H1 (cell line): ENCODE measurements around the gene PRRG3. TPM values are rescaled to one million over a fixed set of nuclear protein-coding genes. Genes with fewer than 3 reads are reported as not detected.

Source experiments
- CTCF ChIA-PET: fragments of 300-600 bp; sonication (Branson Sonifier 250); formaldehyde crosslinking; loops from one replicate; lab custom pipeline; 2021; ENCODE audit not compliant: partially characterized antibody; lab: Charles Lee
- POLR2A ChIA-PET: fragments of 300-600 bp; sonication (Branson Sonifier 250); formaldehyde crosslinking; loops from one replicate; lab custom pipeline; 2021; ENCODE audit warnings: inconsistent platforms; ENCODE audit not compliant: partially characterized antibody; lab: Charles Lee
- DNase-seq, 2 experiments: peaks; one replicate each; pipeline versions ENCODE4 v3.0.0 to v3.0.0-alpha.2; 2010 to 2022; ENCODE audit warnings: low spot score in 2 of 2, low read depth in 1 of 2, mixed read lengths in 1 of 2
- FAIRE-seq: peaks from 2 replicates; lab custom pipeline; 2011; peaks lifted over from hg19 to GRCh38; lab: Jason Lieb, UNC
- H2AFZ ChIP-seq: 2 replicates; pipeline ENCODE4 v1.8.1; 2012; ENCODE audit warnings: low read length, inconsistent platforms
- H2AK5ac ChIP-seq: 2 replicates; pipeline ENCODE4 v1.6.1; 2013; ENCODE audit warnings: low read depth, low read length
- H2BK120ac ChIP-seq: replicated peaks from 2 replicates; pipeline ENCODE3; 2013; ENCODE audit warnings: low read depth, low read length, inconsistent platforms
- H2BK12ac ChIP-seq: 2 replicates; pipeline ENCODE4 v1.6.1; 2013; ENCODE audit warnings: low read depth, low read length
- H2BK15ac ChIP-seq: 2 replicates; pipeline ENCODE4 v1.6.1; 2013; ENCODE audit warnings: low read length
- H2BK20ac ChIP-seq: 2 replicates; pipeline ENCODE4 v1.6.1; 2013; ENCODE audit warnings: low read length
- H2BK5ac ChIP-seq: 2 replicates; pipeline ENCODE4 v1.6.1; 2013; ENCODE audit warnings: low read depth, low read length
- H3K14ac ChIP-seq: 2 replicates; pipeline ENCODE4 v1.6.1; 2013; ENCODE audit warnings: inconsistent platforms; ENCODE audit not compliant: insufficient read length
- H3K18ac ChIP-seq: 2 replicates; pipeline ENCODE4 v1.6.1; 2013; ENCODE audit warnings: low read length; ENCODE audit errors: extremely low read depth
- H3K23ac ChIP-seq: 2 replicates; pipeline ENCODE4 v1.6.1; 2013; ENCODE audit warnings: inconsistent platforms; ENCODE audit not compliant: insufficient read length
- H3K23me2 ChIP-seq: 2 replicates; pipeline ENCODE4 v1.6.1; 2013; ENCODE audit warnings: low read depth, low read length
- H3K27ac ChIP-seq: 2 replicates; pipeline ENCODE4 v1.6.1; 2011; ENCODE audit warnings: low read depth, low read length, inconsistent platforms
- H3K27me3 ChIP-seq, 4 experiments: replicated peaks in 1 of 4; 1 replicate in 1 of 4; 2 replicates in 3 of 4; pipeline versions ENCODE4 v1.6.1 to v1.8.1; 2011 to 2013; ENCODE audit warnings: low read length in 3 of 4, mild to moderate bottlenecking in 3 of 4, inconsistent platforms in 2 of 4, mixed read lengths in 2 of 4, moderate library complexity in 1 of 4; ENCODE audit not compliant: control insufficient read depth in 3 of 4, insufficient read depth in 3 of 4; ENCODE audit errors: extremely low read depth in 1 of 4
- H3K36me3 ChIP-seq, 4 experiments: 2 replicates each; pipeline versions ENCODE4 v1.6.1 to v1.8.1; 2011 to 2013; ENCODE audit warnings: mild to moderate bottlenecking in 4 of 4, low read length in 3 of 4, moderate library complexity in 2 of 4, control low read depth in 1 of 4, inconsistent platforms in 1 of 4; ENCODE audit not compliant: insufficient read depth in 4 of 4, control insufficient read depth in 2 of 4
- H3K4ac ChIP-seq: replicated peaks from 2 replicates; pipeline ENCODE3; 2013; ENCODE audit warnings: low read length, low read depth, mixed read lengths, inconsistent platforms; ENCODE audit not compliant: insufficient read length
- H3K4me1 ChIP-seq, 4 experiments: replicated peaks in 1 of 4; 1 replicate in 1 of 4; 2 replicates in 3 of 4; pipeline versions ENCODE4 v1.6.1 to v1.8.1; 2011 to 2013; ENCODE audit warnings: low read length in 3 of 4, inconsistent platforms in 2 of 4, mixed read lengths in 1 of 4; ENCODE audit not compliant: insufficient read depth in 4 of 4, control insufficient read depth in 3 of 4
- H3K4me2 ChIP-seq, 2 experiments: 2 replicates each; pipeline versions ENCODE4 v1.6.1 to v1.8.1; 2011 to 2013; ENCODE audit warnings: low read depth in 2 of 2, low read length in 2 of 2, control low read depth in 1 of 2, inconsistent platforms in 1 of 2, mild to moderate bottlenecking in 1 of 2; ENCODE audit not compliant: insufficient read depth in 1 of 2
- H3K4me3 ChIP-seq, 4 experiments: fragments of 200-600, 300-600 bp in 1 of 4; sonication (generic), shearing (Covaris generic), sonication (Bioruptor Twin) in 1 of 4; 2 replicates each; pipeline versions ENCODE4 v1.5.1 to v1.8.1; 2011 to 2016; ENCODE audit warnings: low read length in 4 of 4, low read depth in 3 of 4, control low read depth in 2 of 4, inconsistent platforms in 2 of 4, mild to moderate bottlenecking in 2 of 4, mixed read lengths in 1 of 4, moderate library complexity in 1 of 4; ENCODE audit not compliant: insufficient read depth in 2 of 4; ENCODE audit errors: extremely low read depth in 1 of 4
- H3K56ac ChIP-seq: replicated peaks from 2 replicates; pipeline ENCODE3; 2013; ENCODE audit warnings: low read depth, mild to moderate bottlenecking, mixed read lengths, low read length, inconsistent platforms; ENCODE audit not compliant: insufficient read length
- H3K79me1 ChIP-seq: 2 replicates; pipeline ENCODE4 v1.6.1; 2013; ENCODE audit warnings: low read depth, low read length, control low read depth
- H3K79me2 ChIP-seq, 2 experiments: 2 replicates each; pipeline versions ENCODE4 v1.6.1 to v1.8.1; 2012 to 2013; ENCODE audit warnings: low read length in 2 of 2, mild to moderate bottlenecking in 2 of 2, inconsistent platforms in 1 of 2; ENCODE audit not compliant: insufficient read depth in 2 of 2, control insufficient read depth in 1 of 2
- H3K9ac ChIP-seq, 4 experiments: replicated peaks in 1 of 4; 1 replicate in 1 of 4; 2 replicates in 3 of 4; pipeline versions ENCODE4 v1.6.1 to v1.8.1; 2011 to 2013; ENCODE audit warnings: low read depth in 3 of 4, low read length in 3 of 4, control low read depth in 2 of 4, mild to moderate bottlenecking in 2 of 4, moderate library complexity in 2 of 4, inconsistent platforms in 1 of 4; ENCODE audit errors: extremely low read depth in 1 of 4
- H3K9me3 ChIP-seq, 2 experiments: 2 replicates each; pipeline versions ENCODE4 v1.6.1 to v1.8.1; 2012 to 2013; ENCODE audit warnings: mild to moderate bottlenecking in 2 of 2, moderate library complexity in 2 of 2, control low read depth in 1 of 2, inconsistent platforms in 1 of 2, low read depth in 1 of 2, low read length in 1 of 2, mixed read lengths in 1 of 2; ENCODE audit not compliant: insufficient read depth in 2 of 2
- H4K20me1 ChIP-seq, 2 experiments: replicated peaks in 1 of 2; 2 replicates each; pipeline versions ENCODE3 to v1.8.1; 2011 to 2013; ENCODE audit warnings: inconsistent platforms in 2 of 2, low read length in 2 of 2, mild to moderate bottlenecking in 1 of 2; ENCODE audit not compliant: insufficient read depth in 2 of 2, control insufficient read depth in 1 of 2
- H4K5ac ChIP-seq: 2 replicates; pipeline ENCODE4 v1.6.1; 2013; ENCODE audit warnings: low read length, low read depth, mixed read lengths, inconsistent platforms; ENCODE audit not compliant: insufficient read length
- H4K8ac ChIP-seq: 2 replicates; pipeline ENCODE4 v1.8.0; 2013; ENCODE audit warnings: mild to moderate bottlenecking, moderate library complexity, low read length, inconsistent platforms; ENCODE audit not compliant: insufficient read depth; ENCODE audit errors: extremely low read depth
- H4K91ac ChIP-seq: replicated peaks from 2 replicates; pipeline ENCODE3; 2013; ENCODE audit warnings: low read length, mixed read lengths, inconsistent platforms; ENCODE audit not compliant: insufficient read length
- SIRT6 ChIP-seq: IDR thresholded peaks from one replicate; pipeline ENCODE4 v1.7.1; 2012; ENCODE audit warnings: low read length, inconsistent platforms
- SRF ChIP-seq: IDR thresholded peaks from 2 replicates; pipeline ENCODE4 v1.6.1; 2011; ENCODE audit warnings: mild to moderate bottlenecking, low read depth, low read length, moderate library complexity
- WGBS, 2 experiments: shearing (Covaris generic) in 1 of 2; methylation state at CpG; one replicate each; pipeline versions ENCODE4 v1.1.6 to v1.1.7; 2013 to 2015; ENCODE audit warnings: low lambda C conversion rate in 2 of 2, mixed read lengths in 2 of 2, inconsistent platforms in 1 of 2, low coverage in 1 of 2, missing lambda C conversion rate in 1 of 2; ENCODE audit not compliant: insufficient replicate concordance in 2 of 2, insufficient coverage in 1 of 2, insufficient read length in 1 of 2; ENCODE audit errors: extremely low coverage in 1 of 2, missing lambda C conversion rate in 1 of 2; 5-methylcytosine and 5-hydroxymethylcytosine counted together
- polyA plus RNA-seq, 7 experiments: library from polyadenylated mRNA; depleted of rRNA in 3 of 7; stranded (reverse) in 5 of 7; unstranded in 2 of 7; fragments of >200 nt in 5 of 7; fragments of 200-250 nt in 2 of 7; gene quantifications; 1 replicate in 5 of 7; 2 replicates in 1 of 7; 4 replicates in 1 of 7; pipeline versions ENCODE4 v1.2.1 to v1.2.3, GENCODE V29; 2011 to 2013; ENCODE audit warnings: missing spikeins in 2 of 7, mixed read lengths in 2 of 7
- total RNA-seq: library from RNA; stranded (reverse); fragmentation: NEBNext Ultra II Directional; extraction: Animal tissue kit (Norgen Biotek cat#: 25700); gene quantifications from 2 replicates; pipeline ENCODE4 v1.2.1, GENCODE V29; 2021
- TF ChIP-seq, protein P1 (sequence below), 3 experiments: IDR thresholded peaks; 1 replicate in 2 of 3; 2 replicates in 1 of 3; pipeline versions ENCODE4 v1.5.1 to v1.6.1; 2011; ENCODE audit warnings: low read length in 3 of 3, mild to moderate bottlenecking in 3 of 3, inconsistent platforms in 2 of 3, low read depth in 1 of 3, moderate library complexity in 1 of 3; ENCODE audit not compliant: insufficient read depth in 1 of 3; ENCODE audit errors: control extremely low read depth in 1 of 3

The PRRG3 gene
- total and polyA plus RNA-seq, 2 of the 8 experiments (the other 6 are each of a cell fraction or from before 2014, with no cell fraction given) = 4.2 to 5.4 TPM

DNA sequence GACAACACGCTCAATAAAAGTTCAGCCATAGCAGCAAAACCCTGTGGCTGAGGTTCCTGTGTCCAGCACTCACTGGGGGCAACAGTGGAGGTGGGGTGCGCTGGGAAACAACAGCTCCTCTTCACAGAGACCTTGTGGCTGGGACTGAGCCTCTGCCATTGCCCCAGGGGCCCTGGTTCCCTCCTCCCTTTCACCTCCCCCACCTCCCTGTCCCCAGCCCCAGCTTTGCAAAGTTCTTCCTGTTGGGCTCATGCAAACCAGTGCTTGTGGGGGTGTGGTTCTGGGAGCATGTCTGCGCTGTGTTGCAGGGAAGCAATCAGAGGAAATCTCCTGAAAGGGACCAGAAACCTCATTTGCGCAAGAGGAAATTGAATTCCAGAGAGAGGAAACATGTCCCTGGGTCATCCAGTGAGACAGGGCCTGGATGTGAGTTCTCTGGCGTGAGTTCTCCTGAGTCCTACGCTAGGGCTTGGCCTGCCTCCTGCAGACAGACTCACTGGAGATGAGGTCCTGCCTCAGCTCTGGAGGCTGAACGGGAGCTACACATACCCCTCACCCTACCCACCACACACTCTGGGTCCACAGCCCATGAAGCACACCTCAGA is 28.0 kb downstream of the PRRG3 start:
- Histone ChIP-seq H2BK15ac (0 out of 2 replicates have a peak overlapping the region, but pooled peaks have one; percentile 8), H3K36me3 (no peaks in the 10 kb centered on the region), H3K23ac (no peak overlapping the region), H3K14ac (no peak overlapping the region), H3K4me1 (peaks cover 0 to 6% (median 4%) of the 10 kb centered on the region in 4 experiments; a peak in 2 of 7 replicates), H3K9ac (no peak overlapping the region), H2BK12ac (no peak overlapping the region), H3K79me1 (no peaks in the 10 kb centered on the region), H2BK120ac (no peak overlapping the region), H3K27me3 (peaks cover 0 to 4% (median 0%) of the 10 kb centered on the region in 4 experiments; a peak in 3 of 7 replicates), H3K4me3 (no peak overlapping the region), H2AFZ (no peak overlapping the region; the same call in 1 of the 2 replicates), H3K18ac (no peak overlapping the region; the same call in 1 of the 2 replicates), H4K8ac (no peak overlapping the region), H3K27ac (no peak overlapping the region), H3K9me3 (no peaks in the 10 kb centered on the region), H2AK5ac (no peak overlapping the region), H2BK20ac (no peak overlapping the region), H4K91ac (no peak overlapping the region), H3K4ac (no peak overlapping the region), H3K56ac (no peak overlapping the region), H3K79me2 (no peaks in the 10 kb centered on the region), H3K4me2 (no peak overlapping the region), H4K5ac (no peak overlapping the region), H4K20me1 (no peaks in the 10 kb centered on the region), H2BK5ac (no peak overlapping the region), H3K23me2 (no peaks in the 10 kb centered on the region)
- ChIA-PET CTCF (interaction anchor here (0.6 to 2.0 kb wide), 11 partner anchors 9 to 919 kb away, joined by 3 to 9 read pairs (median 3); no protein-coding TSS in a partner anchor), POLR2A (no interaction called here)
- no peak for TF ChIP-seq SIRT6
- no peak for TF ChIP-seq SRF
- TF ChIP-seq, protein P1, sequence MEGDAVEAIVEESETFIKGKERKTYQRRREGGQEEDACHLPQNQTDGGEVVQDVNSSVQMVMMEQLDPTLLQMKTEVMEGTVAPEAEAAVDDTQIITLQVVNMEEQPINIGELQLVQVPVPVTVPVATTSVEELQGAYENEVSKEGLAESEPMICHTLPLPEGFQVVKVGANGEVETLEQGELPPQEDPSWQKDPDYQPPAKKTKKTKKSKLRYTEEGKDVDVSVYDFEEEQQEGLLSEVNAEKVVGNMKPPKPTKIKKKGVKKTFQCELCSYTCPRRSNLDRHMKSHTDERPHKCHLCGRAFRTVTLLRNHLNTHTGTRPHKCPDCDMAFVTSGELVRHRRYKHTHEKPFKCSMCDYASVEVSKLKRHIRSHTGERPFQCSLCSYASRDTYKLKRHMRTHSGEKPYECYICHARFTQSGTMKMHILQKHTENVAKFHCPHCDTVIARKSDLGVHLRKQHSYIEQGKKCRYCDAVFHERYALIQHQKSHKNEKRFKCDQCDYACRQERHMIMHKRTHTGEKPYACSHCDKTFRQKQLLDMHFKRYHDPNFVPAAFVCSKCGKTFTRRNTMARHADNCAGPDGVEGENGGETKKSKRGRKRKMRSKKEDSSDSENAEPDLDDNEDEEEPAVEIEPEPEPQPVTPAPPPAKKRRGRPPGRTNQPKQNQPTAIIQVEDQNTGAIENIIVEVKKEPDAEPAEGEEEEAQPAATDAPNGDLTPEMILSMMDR (IDR thresholded peaks at IDR 0.05; ENCODE audit: control extremely low read depth in 1 of 3, insufficient read depth in 1 of 3, low read depth in 1 of 3, low read length in 3 of 3) = no peak
- WGBS, 2 experiments = 90% methylated on average over 4 of the region's 7 CpGs; no CpG with 5 or more reads in 1 of the 2 experiments
- FAIRE-seq = no peak
- DNase-seq = no peak
